A204.1 (cell line): ENCODE measurements around the gene LARGE1.

Experiments
- FAIRE-seq: peaks from 2 replicates; lab custom pipeline; 2012; peaks lifted over from hg19 to GRCh38; lab: Jason Lieb, UNC

LARGE1 gene

GRCh38 chr22:33717694-33718396 lies 202.4 kb downstream of the LARGE1 start:
- no peak for FAIRE-seq

GRCh38 chr22:33715237-33715985 lies 204.9 kb downstream of the LARGE1 start:
- FAIRE-seq = no peak

- no peak for FAIRE-seq
Observed at GRCh38 chr22:33710326-33710725, 209.9 kb downstream of the LARGE1 start.

GRCh38 chr22:33707581-33707980 lies 212.7 kb downstream of the LARGE1 start:
- no peak for FAIRE-seq

GRCh38 chr22:33706100-33706499 lies 214.2 kb downstream of the LARGE1 start:
- FAIRE-seq = no peak

GRCh38 chr22:33699176-33699575 lies 221.1 kb downstream of the LARGE1 start:
- FAIRE-seq = no peak

GRCh38 chr22:33697640-33698039 lies 222.6 kb downstream of the LARGE1 start:
- no peak for FAIRE-seq

- no peak for FAIRE-seq
Observed at GRCh38 chr22:33691057-33691630, 229.1 kb downstream of the LARGE1 start.

- FAIRE-seq = no peak
Observed at GRCh38 chr22:33688903-33689302, 231.4 kb downstream of the LARGE1 start.

GRCh38 chr22:33687464-33687863 lies 232.8 kb downstream of the LARGE1 start:
- no peak for FAIRE-seq

GRCh38 chr22:33684087-33684486 lies 236.2 kb downstream of the LARGE1 start:
- FAIRE-seq = no peak

GRCh38 chr22:33682927-33683326 lies 237.3 kb downstream of the LARGE1 start:
- no peak for FAIRE-seq

GRCh38 chr22:33680632-33681031 lies 239.6 kb downstream of the LARGE1 start:
- no peak for FAIRE-seq

GRCh38 chr22:33678523-33678922 lies 241.8 kb downstream of the LARGE1 start:
- no peak for FAIRE-seq

- no peak for FAIRE-seq
Observed at GRCh38 chr22:33677536-33677935, 242.7 kb downstream of the LARGE1 start.

GRCh38 chr22:33674357-33674756 lies 245.9 kb downstream of the LARGE1 start:
- FAIRE-seq = no peak

- no peak for FAIRE-seq
Observed at GRCh38 chr22:33669746-33670145, 250.5 kb downstream of the LARGE1 start.

- no peak for FAIRE-seq
Observed at GRCh38 chr22:33666961-33667619, 253.2 kb downstream of the LARGE1 start.

GRCh38 chr22:33666279-33666960 lies 253.9 kb downstream of the LARGE1 start:
- no peak for FAIRE-seq

GRCh38 chr22:33659448-33659847 lies 260.8 kb downstream of the LARGE1 start:
- FAIRE-seq = no peak

GRCh38 chr22:33658775-33659174 lies 261.5 kb downstream of the LARGE1 start:
- FAIRE-seq = no peak

GRCh38 chr22:33657670-33658069 lies 262.6 kb downstream of the LARGE1 start:
- FAIRE-seq = no peak
